Midbrain (tissue), 1 donor: Measurements from ENCODE around the gene CTBP2.
"Not testable (repeated sequence)": the region's sequence is repeated elsewhere in the genome, so short reads cannot be mapped to it uniquely, and the experiment has no call there.

Source experiments
- DNase-seq: peaks from one replicate; lab custom pipeline; 2025; lab: John Stamatoyannopoulos, UW

CTBP2 gene

GRCh38 chr10:125186431-125187170 is 26.2 kb upstream of the CTBP2 start:
- no peak for DNase-seq

- not testable (repeated sequence) for DNase-seq
Observed at GRCh38 chr10:125179107-125179506, 18.7 kb upstream of the CTBP2 start.

- no peak for DNase-seq
Observed at GRCh38 chr10:125177641-125178640, 17.6 kb upstream of the CTBP2 start.

DNA sequence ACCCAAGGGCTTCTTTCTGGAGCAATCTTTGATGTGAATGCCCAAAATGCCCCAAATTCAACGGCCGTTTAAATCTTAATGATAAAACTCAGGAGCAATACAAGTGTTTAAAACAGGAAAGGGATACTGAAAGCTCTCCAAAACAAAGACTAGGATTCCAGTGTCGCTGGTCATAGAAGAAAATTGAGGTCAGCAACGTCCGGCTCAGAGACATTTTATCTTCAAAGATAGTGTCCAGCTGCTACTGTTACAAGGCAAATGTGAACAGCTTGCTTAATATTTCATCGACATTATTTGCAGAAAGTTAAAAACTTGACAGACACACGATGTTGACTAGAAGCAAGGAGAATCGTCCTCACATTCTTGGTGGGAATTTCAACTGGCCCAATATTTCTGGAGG is 15.4 kb upstream of the CTBP2 start:
- DNase-seq: no peak

GRCh38 chr10:125174360-125174759 is 14.0 kb upstream of the CTBP2 start:
- no peak for DNase-seq

DNA sequence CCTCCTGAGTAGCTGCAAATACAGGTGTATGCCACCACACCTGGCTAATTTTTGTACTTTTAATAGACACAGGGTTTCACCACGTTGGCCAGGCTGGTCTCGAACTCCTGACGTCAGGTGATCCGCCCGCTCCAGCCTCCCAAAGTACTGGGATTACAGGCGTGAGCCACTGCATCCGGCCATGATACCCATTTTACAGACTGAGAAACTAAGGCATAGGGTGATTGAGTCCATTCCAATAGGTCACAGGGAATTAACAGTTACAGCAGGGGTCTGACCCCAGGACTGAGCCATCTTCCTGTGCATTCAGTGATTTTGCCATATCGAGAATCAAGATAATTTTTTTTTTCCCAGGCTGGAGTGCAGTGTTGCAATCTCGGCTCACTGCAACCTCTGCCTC is 12.3 kb upstream of the CTBP2 start:
- no peak for DNase-seq

- DNase-seq: no peak
Observed at GRCh38 chr10:125171402-125172306, 11.3 kb upstream of the CTBP2 start.

DNA sequence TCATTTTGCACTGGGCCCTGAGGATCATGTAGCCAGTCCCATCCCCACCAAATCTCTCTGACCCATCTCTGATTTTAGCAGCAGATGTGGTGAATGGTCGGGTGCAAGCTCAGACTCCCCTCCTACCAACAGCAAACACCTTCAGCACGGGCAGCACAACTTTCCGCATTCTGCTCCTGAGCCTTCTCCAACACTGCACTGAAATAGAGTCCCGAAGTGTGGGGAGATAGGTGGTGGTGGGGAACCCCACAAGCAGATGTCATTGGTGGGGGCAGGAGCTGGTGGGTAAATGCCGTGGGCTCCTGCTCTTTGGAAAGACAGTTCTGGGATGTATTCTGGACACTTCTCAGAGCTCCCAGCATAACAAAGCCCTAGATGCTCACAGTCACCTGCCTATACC is 9.6 kb upstream of the CTBP2 start:
- DNase-seq: no peak

DNA sequence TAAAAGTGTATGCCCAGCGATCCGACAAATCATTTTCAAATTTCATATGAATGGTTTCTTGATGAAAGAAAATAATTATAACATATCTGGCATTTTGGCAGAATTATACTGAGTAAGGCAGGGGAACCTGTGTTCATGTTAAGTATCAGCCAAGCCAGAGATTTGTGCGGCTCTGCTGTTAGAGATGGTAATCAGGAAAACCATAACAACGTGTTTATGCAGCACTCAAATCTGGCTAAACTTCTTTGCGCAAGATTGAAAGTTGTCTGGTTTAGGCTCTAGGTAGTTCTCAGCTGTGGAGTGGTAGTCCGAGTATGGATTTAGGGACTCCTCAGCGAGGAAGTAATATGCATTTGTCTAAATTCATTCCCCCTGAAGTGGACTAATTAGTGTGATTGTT is 8.9 kb upstream of the CTBP2 start:
- no peak for DNase-seq

DNA sequence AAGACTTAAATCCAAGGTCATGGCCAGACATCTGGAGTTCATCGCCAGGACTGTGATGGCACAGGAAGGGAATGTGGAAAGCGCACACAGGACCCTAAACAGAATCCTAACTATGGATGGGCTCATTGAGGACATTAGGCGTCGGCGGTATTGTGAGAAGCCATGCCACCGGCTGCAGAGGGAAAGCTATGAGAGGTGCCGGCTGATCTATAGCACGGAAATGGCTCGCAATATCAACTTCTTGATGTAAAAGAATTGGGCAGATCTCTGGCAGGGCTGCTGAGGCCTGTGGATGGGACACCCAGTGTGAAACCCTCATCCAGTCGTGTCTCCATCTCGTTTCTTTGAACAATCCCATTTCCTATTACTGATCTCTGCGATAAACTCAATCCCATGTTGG is 6.3 kb upstream of the CTBP2 start:
- no peak for DNase-seq

DNA sequence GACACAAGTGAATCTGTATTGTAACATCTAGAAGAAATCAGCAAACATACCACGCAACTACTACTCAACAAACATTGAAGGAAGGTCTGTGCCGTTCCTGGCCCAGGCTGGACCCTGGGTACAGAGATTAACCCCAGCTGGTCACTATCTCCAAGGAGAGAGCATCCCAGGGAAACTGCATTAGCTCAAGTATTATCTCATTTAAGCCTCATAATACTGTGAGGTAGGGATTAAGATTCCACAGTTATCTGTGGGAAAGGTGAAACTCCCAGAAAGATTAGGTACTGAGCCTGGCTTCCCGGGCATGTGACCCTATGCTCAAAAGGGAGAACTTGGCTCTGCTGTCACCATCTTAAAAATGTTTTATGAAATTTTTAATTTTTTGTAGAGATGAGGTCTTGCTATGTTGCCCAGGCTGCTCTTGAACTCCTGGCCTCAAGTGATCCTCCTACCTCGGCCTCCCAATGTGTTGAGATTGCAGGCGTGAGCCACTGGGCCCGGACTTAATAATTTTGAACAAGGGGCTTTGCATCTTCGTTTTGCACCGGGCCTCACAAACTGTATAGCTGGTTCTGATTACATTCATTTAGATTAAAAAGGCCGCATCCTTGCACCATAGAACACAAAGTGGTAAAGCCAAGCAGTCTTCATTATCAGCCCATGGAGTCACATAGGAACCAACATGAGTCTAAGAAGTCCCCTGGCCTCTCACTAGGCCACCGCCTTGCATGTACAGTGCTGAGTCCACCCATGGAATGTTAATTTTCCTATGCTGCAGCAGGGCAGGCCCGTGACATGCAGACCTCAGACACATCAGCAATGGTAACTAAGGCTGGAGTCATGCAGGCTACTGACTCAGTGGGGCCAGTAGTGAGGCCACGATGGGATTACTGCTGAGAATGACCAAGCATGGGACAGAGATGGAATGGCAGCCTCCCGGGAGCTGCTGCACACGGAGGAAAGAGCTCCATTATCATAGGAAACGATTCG is 5.5 kb upstream of the CTBP2 start:
- DNase-seq: no peak

- no peak for DNase-seq
Observed at GRCh38 chr10:125164421-125164820, 4.1 kb upstream of the CTBP2 start.

DNA sequence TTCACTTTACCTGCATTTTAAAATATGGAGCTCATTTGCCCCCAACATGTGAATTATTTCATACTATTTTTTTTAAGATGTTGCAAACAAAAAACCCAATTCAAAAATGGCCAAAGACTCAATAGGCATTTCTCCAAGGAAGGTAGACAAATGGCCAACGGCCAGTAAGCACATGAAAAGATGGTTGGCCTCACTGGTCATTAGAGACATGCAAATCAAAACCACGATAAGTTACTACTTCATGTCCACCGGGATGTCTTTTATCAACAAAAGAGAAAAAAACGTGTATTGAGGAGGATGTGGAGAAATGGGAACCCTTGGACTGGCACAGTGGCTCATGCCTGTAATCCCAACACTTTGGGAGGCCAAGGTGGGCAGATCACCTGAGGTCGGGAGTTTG is 3.4 kb upstream of the CTBP2 start:
- no peak for DNase-seq

DNA sequence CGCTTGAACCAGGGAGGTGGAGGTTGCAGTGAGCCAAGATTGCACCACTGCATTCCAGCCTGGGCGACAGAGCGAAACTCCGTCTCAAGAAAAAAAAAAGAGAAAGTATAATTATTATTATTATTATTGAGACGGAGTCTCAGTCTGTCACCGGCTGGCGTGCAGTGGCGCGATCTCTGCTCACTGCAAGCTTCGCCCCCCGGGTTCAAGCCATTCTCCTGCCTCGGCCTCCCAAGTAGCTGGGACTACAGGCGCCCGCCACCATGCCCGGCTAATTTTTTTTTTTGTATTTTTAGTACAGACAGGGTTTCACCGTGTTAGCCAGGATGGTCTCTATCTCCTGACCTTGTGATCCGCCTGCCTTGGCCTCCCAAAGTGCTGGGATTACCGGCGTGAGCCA is 2.9 kb upstream of the CTBP2 start:
- not testable (repeated sequence) for DNase-seq

- no peak for DNase-seq
Observed at GRCh38 chr10:125162120-125162931, 2.0 kb upstream of the CTBP2 start.

GRCh38 chr10:125161707-125162119 is 1.4 kb upstream of the CTBP2 start:
- DNase-seq: no peak

DNA sequence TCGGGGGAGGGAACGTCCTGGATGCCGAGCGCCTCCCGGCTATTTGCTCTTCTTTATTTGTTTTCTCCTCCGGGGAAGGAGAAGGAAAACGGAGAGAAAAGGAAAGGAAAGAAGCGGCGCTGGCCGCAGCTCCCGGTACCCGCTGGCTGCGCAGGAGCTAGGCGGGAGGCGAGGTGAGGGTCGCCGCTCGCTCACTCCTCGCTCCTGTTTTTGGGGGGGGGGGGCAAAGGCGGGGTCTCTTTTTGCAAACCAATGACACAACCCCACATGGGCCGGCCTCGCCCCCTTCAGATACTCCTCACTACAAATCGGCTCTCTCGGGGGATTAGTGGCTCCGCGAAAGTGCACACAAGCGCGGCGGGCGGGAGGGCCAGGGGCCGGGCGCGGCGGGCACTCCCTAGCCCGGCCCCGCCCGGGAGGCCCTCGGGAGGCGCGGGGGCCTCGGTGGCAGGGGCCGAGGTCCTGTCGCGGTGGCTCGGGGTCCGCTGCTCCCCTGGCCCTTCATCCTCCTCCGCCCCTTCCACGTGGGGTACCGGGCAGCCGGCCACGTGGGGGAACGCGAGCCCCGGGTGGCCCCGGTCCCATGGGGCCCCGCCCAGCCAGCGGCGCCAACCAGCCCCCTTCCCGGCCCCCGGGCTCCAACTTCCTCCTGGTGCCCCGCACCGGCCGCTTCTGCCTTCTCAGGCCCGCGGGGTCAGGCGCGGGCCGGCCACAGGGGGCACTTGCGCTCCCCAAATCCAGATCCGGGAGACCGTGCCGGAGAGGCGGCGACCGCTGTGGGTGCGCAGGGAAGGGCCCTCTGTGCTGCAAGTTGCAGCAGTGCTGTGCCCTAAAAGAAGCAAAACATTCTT is 718 bp upstream of the CTBP2 start:
- peak; percentile 59 for DNase-seq

DNA sequence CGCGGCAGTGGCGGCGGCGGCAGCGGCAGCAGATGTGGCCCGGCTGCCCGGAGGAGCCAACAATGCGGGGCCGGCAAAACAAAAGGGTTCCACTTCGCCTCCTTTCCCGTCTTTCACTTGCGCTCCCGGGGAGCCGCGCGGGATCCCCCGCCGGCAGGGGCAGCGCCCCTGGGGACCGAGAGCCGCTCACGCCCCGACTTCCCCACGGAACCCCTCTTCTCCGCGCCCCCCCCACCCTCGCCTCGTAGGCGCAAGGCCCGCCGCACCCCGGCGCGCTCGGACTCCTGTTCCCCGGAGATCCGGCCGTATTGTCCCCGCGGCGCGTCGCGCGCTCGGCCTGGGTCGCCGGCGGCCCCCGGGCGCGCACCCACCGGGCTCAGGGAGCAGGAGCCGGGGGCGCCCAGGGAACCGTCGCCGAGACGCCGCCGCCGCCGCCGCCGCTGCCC is 854 bp downstream of the CTBP2 start:
- DNase-seq: peak; percentile 38
